Activated T-helper 1 cell treated with anti-CD3 and anti-CD28 coated beads, Interleukin-2, amount 50 U/mL, for 16 hours (primary cell): ENCODE results near the gene CSNK1G1.
"Not testable (repeated sequence)": the region's sequence is repeated elsewhere in the genome, so short reads cannot be mapped to it uniquely, and the experiment has no call there.

Source experiments
- DNase-seq, 2 donors: peaks; one replicate each; pipeline ENCODE4 v3.0.0-alpha.2; 2020; ENCODE audit warnings: low read depth in 1 of 2, low spot score in 1 of 2

CSNK1G1 gene

DNA sequence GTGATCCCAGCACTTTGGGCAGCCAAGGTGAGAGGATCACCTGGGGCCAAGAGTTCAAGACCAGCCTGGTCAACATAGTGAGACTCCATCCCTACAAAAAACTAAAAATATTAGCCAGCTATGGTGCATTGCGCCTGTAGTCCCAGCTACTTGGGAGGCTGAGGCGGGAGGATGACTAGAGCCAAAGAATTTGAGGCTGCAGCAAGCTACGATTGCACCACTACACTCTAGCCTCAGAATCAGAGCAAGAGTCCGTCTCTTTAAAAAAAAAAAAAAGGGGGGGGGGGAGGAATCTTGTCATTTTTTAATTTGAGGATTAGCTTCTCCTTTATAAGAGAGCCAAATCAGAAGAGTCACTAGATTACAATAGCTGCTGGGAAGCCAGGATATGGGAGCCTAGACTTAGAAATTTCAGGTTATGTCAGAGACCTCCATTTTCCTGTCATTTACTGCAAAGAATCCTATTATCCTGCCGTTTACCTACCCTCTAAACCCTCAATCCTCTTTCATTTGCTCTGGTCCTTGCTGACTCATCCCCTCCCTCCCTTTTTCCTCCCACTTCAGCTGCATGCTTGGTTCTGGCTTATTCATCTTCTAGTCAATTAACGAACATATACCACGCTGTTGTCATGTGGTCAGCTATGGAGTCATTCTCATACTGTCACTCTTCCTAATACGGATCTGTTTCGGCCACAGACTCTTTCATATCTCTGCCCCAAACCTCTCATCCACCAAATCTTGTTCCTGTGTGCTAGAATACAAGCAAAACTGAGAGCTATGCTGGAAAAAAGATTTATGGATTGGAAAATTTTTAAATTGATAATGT, 109.4 kb downstream of the CSNK1G1 start:
- DNase-seq = peak in 1 of 2 donors; percentile 6

DNA sequence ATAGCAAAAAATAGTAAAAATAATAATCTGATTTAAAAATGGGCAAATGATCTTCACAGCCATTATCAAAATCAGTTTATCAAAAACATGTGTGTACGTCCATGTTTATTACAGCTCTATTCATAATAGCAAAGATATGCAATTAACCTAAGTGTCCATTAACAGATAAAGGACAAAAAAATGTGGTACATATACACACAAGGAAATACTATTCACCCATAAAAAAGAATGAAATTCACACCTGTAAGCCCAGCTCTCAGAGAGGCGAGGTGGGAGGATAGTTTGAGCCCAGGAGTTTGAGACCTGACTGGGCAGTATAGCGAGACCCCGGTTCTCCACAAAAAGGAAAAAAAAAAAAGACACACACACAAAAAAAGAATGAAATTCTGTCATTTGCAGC, 110.6 kb downstream of the CSNK1G1 start:
- DNase-seq = no peak

GRCh38 chr15:64237677-64238076, 118.3 kb downstream of the CSNK1G1 start:
- no peak for DNase-seq

DNA sequence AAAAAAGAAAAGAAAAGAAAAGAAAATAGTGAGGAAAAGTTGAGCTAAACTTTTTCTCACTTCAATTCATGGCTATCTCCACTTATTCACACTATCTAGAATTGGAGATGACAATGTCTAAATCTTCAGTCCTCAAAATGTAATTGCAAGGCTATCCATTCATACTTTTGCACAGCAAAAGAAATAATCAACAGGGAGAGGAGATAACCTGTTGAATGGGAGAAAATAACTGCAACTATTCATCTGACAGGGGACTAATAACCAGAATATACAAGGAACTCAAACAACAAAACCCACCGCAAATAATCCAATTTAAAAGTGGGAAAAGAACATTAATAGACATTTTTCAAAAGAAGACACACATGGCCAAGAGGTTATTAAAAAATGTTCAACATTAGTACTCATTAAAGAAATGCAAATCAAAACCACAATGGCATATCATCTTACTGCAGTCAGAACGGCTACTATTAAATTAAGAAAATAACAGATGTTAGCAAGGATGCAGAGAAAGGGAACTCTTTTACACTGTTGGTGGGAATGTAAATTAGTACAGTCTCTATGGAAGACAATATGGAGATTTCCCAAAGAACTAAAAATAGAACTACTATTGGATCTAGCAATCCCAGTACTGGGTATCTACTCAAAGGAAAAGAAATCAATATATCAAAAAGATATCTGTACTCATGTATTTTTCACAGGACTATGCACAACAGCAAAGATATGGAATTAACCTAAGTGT, 119.6 kb downstream of the CSNK1G1 start:
- DNase-seq = no peak

DNA sequence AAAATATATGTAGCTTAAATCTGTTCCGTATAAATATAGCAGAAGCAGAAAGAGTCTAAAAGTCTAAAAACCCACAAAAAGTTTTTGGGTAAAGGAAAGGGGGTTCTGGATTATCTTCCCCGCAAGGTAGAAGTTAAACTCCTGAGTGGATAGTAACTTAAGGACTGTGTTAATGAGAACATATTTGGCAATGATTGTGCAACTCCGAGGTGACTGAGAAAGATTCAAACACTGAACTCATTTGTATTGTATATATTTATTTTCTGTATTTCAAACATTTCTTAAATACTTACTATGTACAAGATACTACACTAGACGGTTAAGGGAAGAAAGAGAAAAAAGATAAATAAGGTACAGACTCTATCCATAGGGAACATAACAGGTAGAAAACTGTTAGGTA, 120.4 kb downstream of the CSNK1G1 start:
- no peak for DNase-seq

DNA sequence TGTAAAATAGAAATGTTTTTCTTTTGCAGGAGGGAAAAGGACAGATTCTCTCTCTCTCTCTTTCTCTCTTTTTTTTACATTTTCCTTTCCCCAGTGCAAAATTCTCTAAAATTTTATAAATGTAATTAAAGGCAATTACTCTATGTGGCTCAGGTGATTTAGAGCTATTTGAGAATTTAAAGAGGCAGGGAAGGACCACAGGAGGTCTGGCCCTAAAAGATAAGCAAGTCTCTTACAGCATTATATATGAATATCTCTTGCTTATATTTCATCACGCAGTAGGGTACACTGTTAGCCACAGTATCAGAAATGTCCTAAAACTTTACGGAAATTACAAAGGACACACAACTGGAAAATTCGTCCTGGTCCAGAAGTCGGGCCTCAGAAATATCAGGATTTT, 122.7 kb downstream of the CSNK1G1 start:
- DNase-seq = no peak

- DNase-seq = no peak
Measured at GRCh38 chr15:64232400-64232799, 123.6 kb downstream of the CSNK1G1 start.

- no peak for DNase-seq
Measured at GRCh38 chr15:64229129-64229724, 126.7 kb downstream of the CSNK1G1 start.

DNA sequence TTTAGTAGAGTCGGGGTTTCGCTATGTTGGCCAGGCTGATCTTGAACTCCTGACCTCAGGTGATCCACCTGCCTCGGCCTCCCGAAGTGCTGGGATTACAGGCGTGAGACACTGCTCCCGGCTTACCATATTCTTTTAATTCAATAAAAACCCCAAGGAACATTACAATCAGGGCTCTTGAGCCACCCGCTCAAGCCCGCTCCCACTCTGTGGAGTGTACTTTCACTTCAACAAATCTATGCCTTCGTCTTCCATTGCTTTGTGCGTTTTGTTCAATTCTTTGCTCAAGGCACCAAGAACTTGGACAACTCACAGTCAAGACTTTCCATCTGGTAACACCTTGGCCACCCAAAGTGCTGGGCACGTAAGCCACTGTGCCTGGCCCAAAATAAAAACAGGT, 130.2 kb downstream of the CSNK1G1 start:
- DNase-seq = no peak

GRCh38 chr15:64224511-64224910, 131.5 kb downstream of the CSNK1G1 start:
- DNase-seq = no peak

- no peak for DNase-seq
Measured at GRCh38 chr15:64223882-64224281, 132.1 kb downstream of the CSNK1G1 start.

DNA sequence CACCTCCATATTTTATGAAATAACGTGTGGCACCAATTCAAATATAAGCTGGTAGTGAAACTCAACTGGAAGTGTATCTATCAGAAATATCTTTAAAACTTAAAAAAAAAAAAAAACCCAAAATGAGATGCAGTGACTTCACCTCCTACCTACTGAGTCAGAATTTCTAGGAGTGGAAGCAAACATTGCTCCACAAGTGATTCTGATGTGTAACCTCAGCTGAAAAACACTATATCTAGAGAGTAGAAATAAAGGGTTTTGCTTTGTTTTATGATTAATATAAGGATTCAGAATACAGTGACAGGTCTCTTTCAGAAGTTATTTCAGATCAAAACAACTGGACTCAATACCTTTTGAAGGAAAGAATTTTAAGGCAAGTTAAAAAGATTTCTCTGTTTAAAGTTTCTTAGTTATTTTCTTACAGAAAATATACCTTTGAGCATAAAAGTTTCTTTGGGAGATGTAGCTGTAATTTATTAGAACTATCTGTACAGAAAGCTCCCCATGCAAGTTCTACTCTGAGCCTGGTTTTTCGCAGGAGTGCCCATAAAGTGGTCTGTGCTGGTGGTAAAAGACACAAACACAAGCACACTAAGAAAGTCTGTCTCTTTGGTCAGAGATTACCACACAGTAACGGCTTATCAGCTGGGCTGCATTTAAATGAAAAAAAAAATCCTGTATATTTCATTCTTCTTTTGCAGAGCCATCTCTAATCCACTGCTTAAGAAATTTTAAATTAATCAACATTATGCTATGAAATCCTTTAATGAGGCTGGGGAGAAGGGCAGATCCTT, 133.2 kb downstream of the CSNK1G1 start:
- DNase-seq = no peak

DNA sequence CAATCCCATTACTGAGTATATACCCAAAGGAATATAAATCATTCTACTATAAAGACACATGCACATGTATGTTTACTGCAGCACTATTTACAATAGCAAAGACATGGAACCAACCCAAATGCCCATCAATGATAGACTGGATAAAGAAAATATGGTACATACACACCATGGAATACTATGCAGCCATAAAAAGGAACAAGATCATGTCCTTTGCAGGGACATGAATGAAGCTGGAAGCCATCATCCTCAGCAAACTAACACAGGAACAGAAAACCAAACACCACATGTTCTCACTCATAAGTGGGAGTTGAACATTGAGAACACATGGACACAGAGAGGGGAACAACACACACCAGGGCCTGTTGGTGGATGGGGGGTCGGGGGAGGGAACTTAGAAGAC, 134.1 kb downstream of the CSNK1G1 start:
- not testable (repeated sequence) for DNase-seq

- not testable (repeated sequence) for DNase-seq
Measured at GRCh38 chr15:64217429-64217750, 138.6 kb downstream of the CSNK1G1 start.

GRCh38 chr15:64216730-64217428, 139.1 kb downstream of the CSNK1G1 start:
- DNase-seq = no peak

GRCh38 chr15:64216196-64216595, 139.8 kb downstream of the CSNK1G1 start:
- DNase-seq = no peak

DNA sequence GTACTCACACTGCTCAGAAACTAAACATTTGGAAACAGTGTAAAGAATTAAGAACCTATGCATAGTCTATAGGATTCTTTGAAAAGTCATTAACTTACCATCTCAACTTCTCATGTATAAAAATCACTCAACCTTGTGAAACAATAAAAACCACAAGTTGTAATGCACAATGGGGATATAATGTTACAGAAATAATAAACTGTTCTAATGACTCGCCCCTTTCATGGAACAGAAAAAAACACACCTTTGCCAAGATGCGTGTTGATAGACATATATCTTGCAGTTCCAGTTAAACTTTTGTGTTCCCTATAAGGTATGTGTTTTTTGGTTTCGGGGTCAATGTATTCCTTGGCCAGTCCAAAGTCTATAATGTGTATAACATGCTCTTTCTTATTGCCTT, 142.3 kb downstream of the CSNK1G1 start:
- DNase-seq = no peak

GRCh38 chr15:64211696-64212095, 144.3 kb downstream of the CSNK1G1 start:
- no peak for DNase-seq

DNA sequence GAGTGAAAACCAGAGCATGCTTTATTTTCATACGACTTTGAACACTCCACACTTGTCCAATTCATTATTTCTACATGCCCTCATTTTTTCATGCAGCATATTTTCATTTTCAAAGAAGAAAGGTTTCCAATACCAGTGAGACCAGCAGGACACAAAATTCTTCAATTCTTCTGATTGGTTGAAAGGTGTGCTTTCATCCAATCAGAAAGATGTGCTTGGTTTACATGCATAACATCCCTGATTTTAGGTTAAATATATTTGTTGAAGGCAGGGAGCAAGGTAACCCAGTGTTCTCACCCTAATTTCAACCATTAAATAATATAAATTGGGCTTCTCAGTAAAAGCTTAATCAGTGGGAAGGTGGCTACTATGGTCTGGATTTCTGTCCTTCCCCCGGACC, 145.6 kb downstream of the CSNK1G1 start:
- no peak for DNase-seq

DNA sequence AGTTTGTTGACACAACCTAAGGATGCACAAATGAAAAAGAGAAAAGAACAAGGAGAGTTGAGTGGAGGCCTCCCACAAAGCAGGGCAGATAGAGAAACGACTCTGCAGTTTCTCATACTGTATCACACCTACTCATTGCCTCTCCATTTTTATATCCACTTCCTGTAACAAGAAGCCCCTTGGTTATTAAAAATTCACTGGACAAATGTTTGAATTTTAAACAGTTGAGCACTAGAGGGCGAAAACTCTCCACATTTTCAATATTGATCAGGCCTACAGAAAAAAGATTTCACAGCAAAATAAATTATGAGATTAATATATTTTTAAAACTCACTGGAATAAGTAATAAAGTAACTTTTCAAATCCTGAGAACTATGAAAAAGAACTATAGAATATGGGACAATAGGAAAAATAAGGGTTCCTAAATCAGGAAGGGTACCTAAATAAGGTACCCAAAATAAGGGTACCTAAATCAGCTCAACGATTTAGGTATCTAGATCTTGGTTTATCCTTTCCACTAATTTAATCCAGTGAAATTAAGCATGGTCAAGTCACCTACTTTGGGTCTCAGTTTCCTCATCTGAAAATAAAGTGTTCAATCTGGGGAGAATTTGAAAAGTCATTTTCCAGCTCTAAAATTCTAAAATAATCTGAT, 146.2 kb downstream of the CSNK1G1 start:
- no peak for DNase-seq
